OCI-LY7 (cell line): Measurements from ENCODE around the gene RASA2. TPM values are rescaled to one million over a fixed set of nuclear protein-coding genes. Genes with fewer than 3 reads are reported as not detected.

ENCODE experiments used
- BruUV-seq: library from RNA; stranded (reverse); fragments of 400-500 nt; replicated peaks from 2 replicates; lab custom pipeline; 2021; lab: Mats Ljungman, UMichigan
- CTCF ChIA-PET: fragments of 300-600 bp; sonication (Branson Sonifier 250); formaldehyde crosslinking; loops from one replicate; lab custom pipeline; 2022; ENCODE audit warnings: antibody characterized with exemption; ENCODE audit not compliant: unreplicated experiment; lab: Charles Lee
- POLR2A ChIA-PET: fragments of 300-600 bp; sonication (Branson Sonifier 250); formaldehyde crosslinking; loops from one replicate; lab custom pipeline; 2022; ENCODE audit warnings: antibody characterized with exemption; lab: Charles Lee
- DNase-seq: peaks from one replicate; pipeline ENCODE4 v3.0.0-alpha.2; 2015; ENCODE audit warnings: low spot score
- H2AFZ ChIP-seq: fragments of 200-600 bp; sonication (generic), shearing (Covaris generic); 2 replicates; pipeline ENCODE4 v1.6.1; 2014; ENCODE audit warnings: mild to moderate bottlenecking, antibody characterized with exemption, low read length, moderate library complexity
- H3K27ac ChIP-seq: fragments of 200-600 bp; sonication (generic); 2 replicates; pipeline ENCODE4 v1.5.1; 2014; ENCODE audit warnings: mixed run types, low read depth, mild to moderate bottlenecking, moderate library complexity, low read length, inconsistent platforms; ENCODE audit not compliant: poor library complexity, severe bottlenecking
- H3K36me3 ChIP-seq: fragments of 200-600 bp; sonication (generic); 2 replicates; pipeline ENCODE4 v1.6.1; 2014; ENCODE audit warnings: mild to moderate bottlenecking, antibody characterized with exemption, low read length, moderate library complexity, mixed read lengths; ENCODE audit not compliant: insufficient read depth
- H3K4me1 ChIP-seq: fragments of 200-600 bp; sonication (generic); 2 replicates; pipeline ENCODE4 v1.5.1; 2014; ENCODE audit warnings: mild to moderate bottlenecking, low read length; ENCODE audit not compliant: insufficient read depth, poor library complexity, severe bottlenecking
- H3K4me2 ChIP-seq: fragments of 200-600 bp; sonication (generic); 2 replicates; pipeline ENCODE4 v1.6.1; 2014; ENCODE audit warnings: mild to moderate bottlenecking, low read length
- H3K4me3 ChIP-seq: fragments of 200-600 bp; sonication (generic); 2 replicates; pipeline ENCODE4 v1.5.1; 2014; ENCODE audit warnings: mild to moderate bottlenecking, low read depth, low read length; ENCODE audit not compliant: poor library complexity, severe bottlenecking
- H3K79me2 ChIP-seq: fragments of 200-600 bp; sonication (generic); 2 replicates; pipeline ENCODE4 v1.6.1; 2016; ENCODE audit warnings: low read depth, mild to moderate bottlenecking, low read length, moderate library complexity, mixed read lengths; ENCODE audit not compliant: insufficient read depth
- H3K9me2 ChIP-seq: fragments of 200-600 bp; sonication (generic); 2 replicates; pipeline ENCODE4 v1.6.1; 2016; ENCODE audit warnings: mild to moderate bottlenecking, low read length, mixed read lengths; ENCODE audit not compliant: insufficient read depth
- H3K9me3 ChIP-seq: fragments of 200-600 bp; sonication (generic); 2 replicates; pipeline ENCODE4 v1.6.1; 2014; ENCODE audit warnings: mild to moderate bottlenecking, mixed run types, low read length, mixed read lengths
- H4K20me1 ChIP-seq: fragments of 200-600 bp; sonication (generic); 2 replicates; pipeline ENCODE4 v1.6.1; 2014; ENCODE audit warnings: mild to moderate bottlenecking, antibody characterized with exemption, low read length, moderate library complexity, mixed read lengths; ENCODE audit not compliant: insufficient read depth
- EZH2phosphoT487 ChIP-seq: fragments of 200-600 bp; sonication (generic); IDR thresholded peaks from 2 replicates; pipeline ENCODE4 v1.6.1; 2018; ENCODE audit warnings: low read depth, borderline replicate concordance, mild to moderate bottlenecking, mixed run types, antibody characterized with exemption, low read length, moderate library complexity, mixed read lengths
- intact Hi-C: fragments of 100-400 bp; cut with micrococcal nuclease; formaldehyde crosslinking; loops from one replicate; pipeline ENCODE4 v1.10.0; 2022; ENCODE audit not compliant: unreplicated experiment
- total RNA-seq, 2 experiments: library from RNA; depleted of rRNA in 1 of 2; stranded (reverse); fragments of >200 nt in 1 of 2; shearing (Covaris generic) in 1 of 2; gene quantifications; 2 replicates each; pipeline ENCODE4 v1.2.3, GENCODE V29; 2014 to 2022
- TF ChIP-seq, protein P1 (sequence below): fragments of 200-600 bp; sonication (generic); conservative IDR thresholded peaks from 2 replicates; pipeline ENCODE4 v1.5.1; 2014; ENCODE audit warnings: mild to moderate bottlenecking, antibody characterized with exemption, low read length, moderate library complexity, mixed read lengths

RASA2 gene
- total RNA-seq, 2 experiments from 2014 or later: 11.0 to 21.7 TPM

DNA sequence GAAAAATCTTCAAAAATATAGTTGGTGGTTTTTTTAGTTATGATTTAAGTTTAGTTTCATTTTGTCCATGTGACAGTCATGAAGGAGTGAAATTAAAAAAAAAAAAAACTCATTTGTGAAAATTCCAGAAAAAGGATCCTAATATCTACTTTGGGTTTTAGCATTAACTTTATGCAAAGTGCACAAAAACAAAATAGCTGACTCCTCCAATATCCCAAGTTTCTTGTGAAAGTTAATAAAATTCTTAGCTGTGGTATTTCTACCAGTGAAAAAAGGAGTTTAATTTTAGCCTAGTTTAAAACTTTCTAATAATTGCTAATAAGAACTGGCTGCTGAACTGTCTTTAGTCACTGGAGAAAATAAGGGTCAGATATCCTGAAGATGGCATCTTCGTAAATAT is 40.8 kb upstream of the RASA2 start:
- Histone ChIP-seq H3K9me2 (no peaks in the 10 kb centered on the region), H3K4me3 (no peak overlapping the region), H3K36me3 (no peaks in the 10 kb centered on the region), H3K4me1 (peaks cover 11% of the 10 kb centered on the region), H3K79me2 (no peaks in the 10 kb centered on the region), H3K27ac (no peak overlapping the region), H3K9me3 (no peaks in the 10 kb centered on the region), H2AFZ (no peak overlapping the region), H4K20me1 (no peaks in the 10 kb centered on the region), H3K4me2 (no peak overlapping the region)
- CTCF ChIA-PET: no interaction called here
- intact Hi-C loops: no loop called here
- no peak for DNase-seq
- POLR2A ChIA-PET: interaction anchor here (0.5 to 1.0 kb wide), 4 partner anchors 10 to 141 kb away, joined by 3 to 4 read pairs (median 4); no protein-coding TSS in a partner anchor
- BruUV-seq: no TSS peak
- TF ChIP-seq, protein P1, sequence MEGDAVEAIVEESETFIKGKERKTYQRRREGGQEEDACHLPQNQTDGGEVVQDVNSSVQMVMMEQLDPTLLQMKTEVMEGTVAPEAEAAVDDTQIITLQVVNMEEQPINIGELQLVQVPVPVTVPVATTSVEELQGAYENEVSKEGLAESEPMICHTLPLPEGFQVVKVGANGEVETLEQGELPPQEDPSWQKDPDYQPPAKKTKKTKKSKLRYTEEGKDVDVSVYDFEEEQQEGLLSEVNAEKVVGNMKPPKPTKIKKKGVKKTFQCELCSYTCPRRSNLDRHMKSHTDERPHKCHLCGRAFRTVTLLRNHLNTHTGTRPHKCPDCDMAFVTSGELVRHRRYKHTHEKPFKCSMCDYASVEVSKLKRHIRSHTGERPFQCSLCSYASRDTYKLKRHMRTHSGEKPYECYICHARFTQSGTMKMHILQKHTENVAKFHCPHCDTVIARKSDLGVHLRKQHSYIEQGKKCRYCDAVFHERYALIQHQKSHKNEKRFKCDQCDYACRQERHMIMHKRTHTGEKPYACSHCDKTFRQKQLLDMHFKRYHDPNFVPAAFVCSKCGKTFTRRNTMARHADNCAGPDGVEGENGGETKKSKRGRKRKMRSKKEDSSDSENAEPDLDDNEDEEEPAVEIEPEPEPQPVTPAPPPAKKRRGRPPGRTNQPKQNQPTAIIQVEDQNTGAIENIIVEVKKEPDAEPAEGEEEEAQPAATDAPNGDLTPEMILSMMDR: no peak
- TF ChIP-seq EZH2phosphoT487: no peak

DNA sequence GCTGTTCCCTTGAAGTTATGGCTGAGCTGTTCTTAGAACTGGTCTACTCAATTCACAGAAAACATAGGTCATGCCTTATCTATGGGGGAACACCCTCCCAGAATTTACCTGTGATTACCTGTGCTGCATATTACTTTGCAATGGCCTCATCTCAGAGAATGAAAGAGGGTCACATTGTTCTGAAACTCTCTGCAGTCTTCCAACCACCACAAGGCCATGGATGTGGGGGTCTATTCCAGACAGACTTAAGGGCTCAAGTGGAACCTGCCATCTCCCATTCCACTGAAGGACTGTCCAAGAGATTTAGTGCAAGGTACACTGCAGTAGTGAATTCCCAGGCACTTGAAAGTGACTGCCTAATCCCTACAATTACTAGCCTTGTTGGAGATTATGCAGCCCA is 40.1 kb upstream of the RASA2 start:
- Histone ChIP-seq H3K9me2 (no peaks in the 10 kb centered on the region), H3K27ac (no peak overlapping the region), H3K79me2 (no peaks in the 10 kb centered on the region), H3K9me3 (no peaks in the 10 kb centered on the region), H3K4me3 (no peak overlapping the region), H3K36me3 (no peaks in the 10 kb centered on the region), H3K4me1 (peaks cover 4% of the 10 kb centered on the region), H3K4me2 (no peak overlapping the region), H2AFZ (no peak overlapping the region), H4K20me1 (no peaks in the 10 kb centered on the region)
- no peak for DNase-seq
- intact Hi-C loops: no loop called here
- no TSS peak for BruUV-seq
- POLR2A ChIA-PET: interaction anchor here (0.5 to 1.0 kb wide), 2 partner anchors 11 to 142 kb away, joined by 3 to 4 read pairs; no protein-coding TSS in a partner anchor
- TF ChIP-seq, protein P1: no peak
- no peak for TF ChIP-seq EZH2phosphoT487
- CTCF ChIA-PET: no interaction called here

GRCh38 chr3:141447383-141447782 is 39.4 kb upstream of the RASA2 start:
- Histone ChIP-seq H3K9me3 (no peaks in the 10 kb centered on the region), H2AFZ (no peak overlapping the region), H3K4me1 (peaks cover 7% of the 10 kb centered on the region), H4K20me1 (no peaks in the 10 kb centered on the region), H3K9me2 (no peaks in the 10 kb centered on the region), H3K4me3 (no peak overlapping the region), H3K79me2 (no peaks in the 10 kb centered on the region), H3K36me3 (no peaks in the 10 kb centered on the region), H3K27ac (no peak overlapping the region), H3K4me2 (no peak overlapping the region)
- CTCF ChIA-PET: interaction anchor here (0.6 kb wide), 1 partner anchor 428 kb away, joined by 4 read pairs; no protein-coding TSS in a partner anchor
- POLR2A ChIA-PET: no interaction called here
- BruUV-seq: no TSS peak
- intact Hi-C loops: no loop called here
- no peak for DNase-seq
- TF ChIP-seq EZH2phosphoT487: no peak
- TF ChIP-seq, protein P1: no peak
